HG02571 (cell line): ENCODE measurements around the gene GSN.
"Not testable (repeated sequence)": the region's sequence is repeated elsewhere in the genome, so short reads cannot be mapped to it uniquely, and the experiment has no call there.

Experiments
- ATAC-seq: cut with Tn5 transposase; IDR thresholded peaks from one replicate; pipeline ENCODE4 v1.9.1; 2021; ENCODE audit warnings: mild to moderate bottlenecking, moderate library complexity; ENCODE audit not compliant: unreplicated experiment

Gene GSN

GRCh38 chr9:121286688-121286972, 18.7 kb downstream of the GSN start:
- no peak for ATAC-seq

- no peak for ATAC-seq
These were observed 19.2 kb downstream of the GSN start for GRCh38 chr9:121286973-121287741.

- no peak for ATAC-seq
These were observed 20.7 kb downstream of the GSN start for GRCh38 chr9:121288673-121289025.

GRCh38 chr9:121289026-121289771, 21.2 kb downstream of the GSN start:
- ATAC-seq: no peak

- ATAC-seq: no peak
These were observed 21.9 kb downstream of the GSN start for GRCh38 chr9:121289772-121290370.

- not testable (repeated sequence) for ATAC-seq
These were observed 23.6 kb downstream of the GSN start for GRCh38 chr9:121291536-121291935.

GRCh38 chr9:121292051-121292450, 24.1 kb downstream of the GSN start:
- ATAC-seq: no peak

- no peak for ATAC-seq
These were observed 24.9 kb downstream of the GSN start for GRCh38 chr9:121292801-121293241.

GRCh38 chr9:121294151-121294743, 26.3 kb downstream of the GSN start:
- no peak for ATAC-seq

GRCh38 chr9:121294866-121295661, 27.1 kb downstream of the GSN start:
- no peak for ATAC-seq

GRCh38 chr9:121295662-121296191, 27.8 kb downstream of the GSN start:
- no peak for ATAC-seq

- ATAC-seq: no peak
These were observed 28.5 kb downstream of the GSN start for GRCh38 chr9:121296213-121297127.

GRCh38 chr9:121297389-121297788, 29.4 kb downstream of the GSN start:
- ATAC-seq: no peak

- ATAC-seq: no peak
These were observed 30.1 kb downstream of the GSN start for GRCh38 chr9:121298016-121298538.

- ATAC-seq: no peak
These were observed 30.9 kb downstream of the GSN start for GRCh38 chr9:121298689-121299466.

- no peak for ATAC-seq
These were observed 31.7 kb downstream of the GSN start for GRCh38 chr9:121299467-121300282.

GRCh38 chr9:121300283-121301119, 32.5 kb downstream of the GSN start:
- no peak for ATAC-seq
